H54 (cell line): Measurements from ENCODE around the gene PAF1.

Experiments used
- DNase-seq: peaks from one replicate; pipeline ENCODE4 v3.0.0; 2011; ENCODE audit warnings: low spot score, mixed read lengths; ENCODE audit not compliant: insufficient read length
- FAIRE-seq: peaks from 3 replicates; lab custom pipeline; 2011; peaks lifted over from hg19 to GRCh38; lab: Jason Lieb, UNC
- POLR2A ChIP-seq: IDR thresholded peaks from 2 replicates; pipeline ENCODE4 v1.6.1; 2011; ENCODE audit warnings: low read depth, mild to moderate bottlenecking, low read length

PAF1 gene

GRCh38 chr19:39372941-39373340, 18.0 kb downstream of the PAF1 start:
- DNase-seq (no peak), FAIRE-seq (no peak)
- TF ChIP-seq POLR2A, result no peak

GRCh38 chr19:39372047-39372802, 18.7 kb downstream of the PAF1 start:
- TF ChIP-seq POLR2A, result no peak
- DNase-seq (peak; percentile 88), FAIRE-seq (no peak)

- FAIRE-seq (no peak), DNase-seq (no peak)
- TF ChIP-seq POLR2A, result no peak
Observed at GRCh38 chr19:39370735-39371134, 20.2 kb downstream of the PAF1 start.

- DNase-seq, result no peak
- TF ChIP-seq POLR2A, result no peak
- no peak for FAIRE-seq
Observed at GRCh38 chr19:39369200-39369599, 21.7 kb downstream of the PAF1 start.

- no peak for TF ChIP-seq POLR2A
- FAIRE-seq (no peak), DNase-seq (no peak)
Observed at GRCh38 chr19:39365531-39365930, 25.4 kb downstream of the PAF1 start.

- DNase-seq, result no peak
- no peak for FAIRE-seq
- no peak for TF ChIP-seq POLR2A
Observed at GRCh38 chr19:39363901-39364457, 26.9 kb downstream of the PAF1 start.

- no peak for TF ChIP-seq POLR2A
Observed at GRCh38 chr19:39362682-39363657, 27.9 kb downstream of the PAF1 start.

GRCh38 chr19:39360599-39360998, 30.3 kb downstream of the PAF1 start:
- DNase-seq (no peak), FAIRE-seq (no peak)
- TF ChIP-seq POLR2A, result no peak

More at GRCh38 chr19:39362682-39363657, 27.9 kb downstream of the PAF1 start:
- FAIRE-seq, result no peak
- no peak for DNase-seq

- TF ChIP-seq POLR2A, result no peak
- DNase-seq (no peak), FAIRE-seq (no peak)
Observed at GRCh38 chr19:39359026-39359425, 31.9 kb downstream of the PAF1 start.

GRCh38 chr19:39356647-39357046, 34.3 kb downstream of the PAF1 start:
- no peak for DNase-seq
- no peak for TF ChIP-seq POLR2A
- FAIRE-seq, result no peak

- DNase-seq (no peak), FAIRE-seq (no peak)
- TF ChIP-seq POLR2A, result no peak
Observed at GRCh38 chr19:39356073-39356472, 34.8 kb downstream of the PAF1 start.

GRCh38 chr19:39355253-39355652, 35.7 kb downstream of the PAF1 start:
- DNase-seq, result no peak
- no peak for FAIRE-seq
- TF ChIP-seq POLR2A, result no peak

- FAIRE-seq (no peak), DNase-seq (no peak)
- no peak for TF ChIP-seq POLR2A
Observed at GRCh38 chr19:39352381-39353255, 38.3 kb downstream of the PAF1 start.
